Naive B cell (primary cell): Measurements from ENCODE around the gene TMCO6. TPM values are rescaled to one million over a fixed set of nuclear protein-coding genes. Genes with fewer than 3 reads are reported as not detected.
"Not testable (repeated sequence)": the region's sequence is repeated elsewhere in the genome, so short reads cannot be mapped to it uniquely, and the experiment has no call there.

ENCODE experiments used
- ATAC-seq, 2 donors: fragments of 150-1000 bp; cut with Tn5 transposase; 2 replicates each; pipeline ENCODE4 v1.10.0; 2021; ENCODE audit warnings: low read depth in 2 of 2, mild to moderate bottlenecking in 2 of 2, moderate library complexity in 2 of 2
- DNase-seq: peaks from one replicate; pipeline ENCODE4 v3.0.0; 2022
- H3K27ac Mint-ChIP-seq, 6 donors: one replicate each; pipeline ENCODE4 v1.8.0; 2020 to 2022; ENCODE audit warnings: mild to moderate bottlenecking in 6 of 6, mixed read lengths in 6 of 6, moderate library complexity in 5 of 6, inconsistent platforms in 2 of 6
- H3K27me3 Mint-ChIP-seq, 3 donors: one replicate each; pipeline ENCODE4 v1.8.0; 2021 to 2022; ENCODE audit warnings: mixed read lengths in 3 of 3, mild to moderate bottlenecking in 1 of 3
- H3K36me3 Mint-ChIP-seq, 2 donors: one replicate each; pipeline ENCODE4 v1.8.0; 2020 to 2022; ENCODE audit warnings: mixed read lengths in 2 of 2, inconsistent platforms in 1 of 2, mild to moderate bottlenecking in 1 of 2
- H3K4me1 Mint-ChIP-seq, 3 donors: one replicate each; pipeline ENCODE4 v1.8.0; 2020 to 2022; ENCODE audit warnings: mixed read lengths in 3 of 3, inconsistent platforms in 1 of 3, mild to moderate bottlenecking in 1 of 3, moderate library complexity in 1 of 3
- H3K4me3 Mint-ChIP-seq, 8 donors: one replicate each; pipeline ENCODE4 v1.8.0; 2020 to 2022; ENCODE audit warnings: mild to moderate bottlenecking in 8 of 8, mixed read lengths in 8 of 8, moderate library complexity in 8 of 8, inconsistent platforms in 2 of 8
- H3K9me3 Mint-ChIP-seq, 7 donors: one replicate each; pipeline ENCODE4 v1.8.0; 2020 to 2022; ENCODE audit warnings: mixed read lengths in 7 of 7, mild to moderate bottlenecking in 5 of 7, inconsistent platforms in 2 of 7, moderate library complexity in 1 of 7
- polyA plus RNA-seq, 6 donors: library from polyadenylated mRNA; unstranded; fragments of 300-500 nt; fragmentation: Illumina TruSeq; gene quantifications; one replicate each; pipeline ENCODE4 v1.2.3, GENCODE V29; 2021; ENCODE audit warnings: low read depth in 6 of 6

Gene TMCO6
- polyA plus RNA-seq, 6 donors from 2014 or later, result 7.6 to 13.0 (median 11.4) TPM

DNA sequence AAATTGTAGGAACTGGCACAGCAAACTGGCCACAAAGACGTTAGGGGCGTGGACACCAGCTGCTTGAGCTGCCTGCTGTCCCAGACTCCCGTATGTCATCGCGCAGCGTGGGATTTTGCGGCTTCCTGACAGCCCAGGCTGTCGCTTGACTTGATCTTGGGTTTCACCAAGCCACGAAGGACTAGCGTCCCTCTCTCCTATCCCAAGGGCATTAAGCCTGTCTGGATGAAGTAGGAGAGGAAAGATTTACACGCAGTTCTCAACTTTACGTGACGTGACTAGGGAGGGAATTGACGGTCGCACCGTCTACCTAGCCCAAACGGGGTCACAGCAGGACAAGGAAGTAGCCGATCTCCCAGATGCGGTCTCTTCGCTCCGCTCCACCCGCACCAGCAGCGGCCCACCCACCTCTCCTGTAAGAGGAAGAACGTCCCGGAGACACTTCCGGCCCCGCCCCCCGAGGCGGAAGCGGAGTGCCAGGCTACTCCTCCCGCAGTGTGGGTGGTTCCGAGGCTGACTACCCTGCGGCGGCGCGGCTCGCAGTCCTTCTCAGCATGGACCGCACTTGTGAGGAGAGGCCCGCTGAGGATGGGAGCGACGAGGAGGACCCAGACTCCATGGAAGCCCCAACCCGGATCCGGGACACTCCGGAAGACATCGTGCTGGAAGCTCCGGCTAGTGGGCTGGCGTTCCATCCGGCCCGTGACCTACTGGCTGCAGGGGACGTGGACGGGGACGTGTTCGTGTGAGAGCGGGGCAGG is 25.3 kb downstream of the TMCO6 start, which contains the start of gene WDR55:
Gene WDR55, plus strand, starts transcription at position 546 of the 761 bp plus-strand sequence. Its CDS starts 9 bp downstream, at position 555.
- peak; percentile 94 to 96 for ATAC-seq
- Mint-ChIP-seq H3K27me3 (no peaks in the 10 kb centered on the region), H3K4me3 (peak within 1 kb of the TSS; percentile 90 to 100 (median 98)), H3K9me3 (no peaks in the 10 kb centered on the region), H3K27ac (peak within 1 kb of the TSS; percentile 93 to 98 (median 98)), H3K36me3 (peaks cover 12 to 43% of the 10 kb centered on the region in 2 donors), H3K4me1 (peaks cover 27 to 49% (median 32%) of the 10 kb centered on the region in 3 donors)
- DNase-seq, result peak; percentile 93

DNA sequence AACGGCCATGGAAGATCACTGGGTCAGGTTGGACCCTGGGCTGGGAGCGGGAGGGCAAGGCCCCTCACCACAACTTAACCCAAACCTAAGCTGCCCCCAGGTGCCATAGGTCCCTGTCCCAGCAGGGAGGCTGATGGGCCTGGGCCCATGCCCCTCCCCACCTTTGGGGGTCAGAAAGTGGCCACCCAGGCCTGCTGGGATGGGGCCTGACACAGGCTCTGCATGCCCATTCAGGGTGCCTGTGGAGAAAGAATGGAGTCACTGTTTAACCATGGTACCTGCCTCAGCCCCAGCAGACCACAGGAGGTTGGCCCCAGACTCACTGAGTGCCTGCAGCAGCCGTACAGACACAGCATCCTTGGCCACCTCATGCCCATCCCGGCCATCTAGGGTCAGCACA is 31.8 kb downstream of the TMCO6 start:
- not testable (repeated sequence) for ATAC-seq, H3K9me3 Mint-ChIP-seq, H3K4me3 Mint-ChIP-seq, H3K27ac Mint-ChIP-seq, DNase-seq, H3K27me3 Mint-ChIP-seq
- Mint-ChIP-seq H3K4me1 (peaks cover 19 to 31% (median 22%) of the 10 kb centered on the region in 3 donors), H3K36me3 (peaks cover 10 to 24% of the 10 kb centered on the region in 2 donors)

DNA sequence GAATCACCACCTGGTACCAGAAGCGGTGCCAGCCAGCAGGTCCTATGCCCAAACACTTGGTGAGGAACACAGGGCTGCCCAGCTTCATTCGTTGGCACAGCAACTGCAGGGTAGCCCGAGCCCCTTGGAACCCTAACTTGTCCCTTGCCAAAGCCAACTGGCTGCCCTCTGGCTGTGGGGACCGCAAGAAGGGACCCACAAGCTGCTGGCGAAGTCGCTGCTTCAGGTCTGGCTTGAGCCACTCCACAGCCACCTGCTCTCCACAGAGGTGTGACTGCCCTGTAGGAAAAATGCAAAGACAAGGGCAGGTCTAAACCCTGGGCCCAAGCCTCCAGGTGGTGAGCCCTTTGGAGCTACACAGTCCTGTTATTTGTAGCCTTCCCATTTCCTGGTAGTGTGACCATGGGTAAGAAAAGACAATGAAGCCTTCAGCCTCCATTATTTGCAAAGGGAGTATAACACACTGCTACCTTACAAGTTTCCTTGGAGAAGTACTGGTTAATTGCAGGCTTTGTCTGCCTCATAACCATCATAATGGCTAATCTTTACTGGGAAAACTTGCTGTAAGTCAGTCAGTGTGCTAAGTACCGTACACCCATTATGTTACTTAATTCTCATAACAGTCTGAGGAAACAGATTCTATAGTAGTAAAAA is 32.3 kb downstream of the TMCO6 start:
- Mint-ChIP-seq H3K36me3 (peaks cover 10 to 24% of the 10 kb centered on the region in 2 donors), H3K27me3 (no peaks in the 10 kb centered on the region), H3K4me3 (no peak overlapping the region), H3K27ac (no peak overlapping the region), H3K4me1 (peaks cover 15 to 25% (median 16%) of the 10 kb centered on the region in 3 donors), H3K9me3 (no peaks in the 10 kb centered on the region)
- ATAC-seq (no peak), DNase-seq (no peak)

DNA sequence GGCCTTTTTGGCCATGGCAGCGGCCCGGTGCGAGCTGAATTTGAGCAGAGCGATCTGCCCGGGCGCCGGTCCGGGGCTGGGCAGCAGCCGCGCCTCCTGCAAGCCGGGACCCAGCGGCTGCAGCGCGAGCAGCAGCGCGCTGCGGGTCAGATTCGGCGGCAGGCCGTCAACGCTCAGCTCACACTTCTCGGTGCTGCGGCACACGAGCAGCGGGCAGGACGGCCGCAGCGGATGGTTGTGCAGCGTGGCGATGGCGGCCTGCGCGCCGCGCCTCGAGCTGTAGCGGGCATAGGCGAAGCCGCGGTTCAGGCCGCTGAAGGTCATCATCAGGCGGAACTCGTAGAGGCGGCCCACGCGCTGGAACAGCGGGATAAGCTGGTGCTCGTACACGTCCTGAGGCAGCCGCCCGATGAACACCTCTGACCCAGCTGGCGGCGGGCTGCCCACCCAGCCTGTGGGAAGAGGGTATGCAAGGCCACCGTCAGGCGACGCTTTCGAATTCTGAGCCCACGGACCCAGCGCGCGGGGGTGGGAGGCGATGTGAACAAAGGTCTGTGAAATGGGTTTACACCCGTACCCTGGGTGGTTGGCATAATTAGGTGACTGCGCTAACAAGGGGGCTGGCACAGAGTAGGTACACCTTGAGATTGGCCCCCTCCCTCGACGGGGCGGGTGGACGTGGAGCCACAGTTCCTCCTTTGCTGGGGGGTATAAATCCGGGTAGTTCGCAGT is 33.4 kb downstream of the TMCO6 start:
- Mint-ChIP-seq H3K27ac (no peak overlapping the region), H3K9me3 (no peaks in the 10 kb centered on the region), H3K4me1 (peaks cover 7 to 15% (median 9%) of the 10 kb centered on the region in 3 donors), H3K27me3 (no peaks in the 10 kb centered on the region), H3K36me3 (peaks cover 10 to 30% of the 10 kb centered on the region in 2 donors), H3K4me3 (no peak overlapping the region)
- ATAC-seq (no peak), DNase-seq (no peak)

DNA sequence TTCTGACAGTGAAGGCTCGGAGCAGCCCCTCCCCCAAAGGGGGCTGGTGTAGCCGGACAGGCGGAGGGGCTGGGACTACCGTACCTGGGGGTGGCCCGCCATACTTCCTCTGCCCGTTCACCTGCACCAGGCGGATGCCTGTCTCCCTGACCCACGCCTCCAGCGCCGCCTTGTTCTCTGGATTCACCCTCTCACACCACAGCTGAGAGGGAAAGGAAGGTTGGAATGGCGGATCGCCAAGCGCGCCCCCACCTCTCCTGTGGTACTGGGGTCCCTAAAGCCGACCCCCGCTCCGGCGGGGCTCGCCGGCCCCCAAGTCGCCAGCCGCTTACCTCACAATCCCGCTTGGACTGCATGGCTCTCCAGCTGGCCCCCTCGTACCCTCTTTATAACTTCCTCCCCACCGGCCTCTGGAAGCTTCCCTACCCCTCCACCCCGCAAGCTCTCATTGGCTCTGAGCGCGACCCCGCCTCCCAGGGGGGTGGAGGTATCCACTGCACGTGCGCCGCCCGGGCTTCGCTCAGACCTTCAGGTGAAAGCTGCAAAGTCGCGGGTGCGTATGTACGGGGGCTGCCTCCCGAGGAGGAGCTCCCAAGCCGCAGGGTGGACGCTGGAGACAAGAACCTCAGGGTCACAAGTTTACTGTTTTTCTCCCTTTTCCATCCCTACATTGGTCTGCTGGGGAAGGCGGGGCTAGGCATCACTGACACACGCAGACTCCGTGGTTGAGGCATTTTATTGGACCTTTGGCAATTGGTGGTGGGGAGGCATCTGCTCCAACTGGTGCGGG is 34.1 kb downstream of the TMCO6 start, which contains the start of gene DND1:
Gene DND1, minus strand, starts transcription at position 390 of the 790 bp plus-strand sequence. Its CDS starts 34 bp downstream, at position 356.
- peaks cover 14 to 23% of the 10 kb centered on the region in 2 donors for H3K36me3 Mint-ChIP-seq
- no peak for DNase-seq
- no peak within 1 kb of the TSS for H3K4me3 Mint-ChIP-seq
- H3K27me3 Mint-ChIP-seq, result no peaks in the 10 kb centered on the region
- H3K4me1 Mint-ChIP-seq, result peaks cover 0 to 7% (median 1%) of the 10 kb centered on the region in 3 donors
- peak within 1 kb of the TSS in 3 of 6 donors; percentile 38 to 76 (median 52) for H3K27ac Mint-ChIP-seq
- H3K9me3 Mint-ChIP-seq, result no peaks in the 10 kb centered on the region
- ATAC-seq, result no peak

DNA sequence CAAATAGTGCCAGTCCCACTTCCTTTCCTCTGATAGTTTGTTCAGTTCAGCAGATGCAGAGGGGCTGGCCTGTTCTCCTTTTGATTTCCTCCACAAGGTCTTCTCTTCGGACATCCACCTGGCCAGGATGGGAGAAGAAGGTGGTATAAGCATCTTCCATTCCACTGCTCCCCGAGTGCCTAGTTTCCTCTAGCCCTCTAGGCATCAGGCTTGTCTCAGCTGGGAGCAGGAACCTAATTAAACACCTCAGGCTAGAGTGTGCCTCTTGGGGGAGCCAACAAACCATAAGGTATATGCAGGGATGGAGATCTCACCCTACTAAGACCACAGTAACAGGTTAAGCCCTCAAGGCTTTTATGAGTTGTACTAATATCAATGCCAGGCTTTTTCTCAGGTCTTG is 35.0 kb downstream of the TMCO6 start:
- Mint-ChIP-seq H3K4me1 (peaks cover 0 to 7% (median 0%) of the 10 kb centered on the region in 3 donors), H3K27ac (peak overlapping the region in 2 of 6 donors; percentile 38 to 76), H3K9me3 (no peaks in the 10 kb centered on the region), H3K4me3 (no peak overlapping the region), H3K36me3 (peaks cover 14 to 17% of the 10 kb centered on the region in 2 donors), H3K27me3 (no peaks in the 10 kb centered on the region)
- DNase-seq (no peak), ATAC-seq (no peak)

DNA sequence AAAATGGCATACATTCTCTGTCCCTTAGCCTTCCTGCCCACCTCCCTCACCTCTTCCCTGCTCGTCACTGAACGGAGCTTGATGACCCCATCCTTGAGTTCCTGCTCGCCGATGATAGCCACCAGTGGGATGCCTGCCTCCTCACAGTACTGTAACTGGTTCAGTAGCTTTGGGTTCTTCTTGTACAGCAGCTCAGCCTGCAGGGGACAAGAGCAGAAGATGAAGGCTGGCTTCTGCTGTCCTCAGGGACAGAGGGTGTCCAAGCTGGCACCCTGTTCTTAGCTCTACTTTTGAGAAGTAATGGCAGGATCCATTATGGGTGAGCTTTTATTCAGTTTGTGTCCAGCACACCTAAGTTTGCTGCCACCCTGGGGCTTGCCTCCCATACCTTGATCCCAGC is 35.4 kb downstream of the TMCO6 start:
- Mint-ChIP-seq H3K9me3 (no peaks in the 10 kb centered on the region), H3K27ac (no peak overlapping the region), H3K27me3 (no peaks in the 10 kb centered on the region), H3K36me3 (peaks cover 14% of the 10 kb centered on the region in 2 donors), H3K4me1 (peaks cover 0 to 4% (median 0%) of the 10 kb centered on the region in 3 donors), H3K4me3 (no peak overlapping the region)
- ATAC-seq (no peak), DNase-seq (no peak)

DNA sequence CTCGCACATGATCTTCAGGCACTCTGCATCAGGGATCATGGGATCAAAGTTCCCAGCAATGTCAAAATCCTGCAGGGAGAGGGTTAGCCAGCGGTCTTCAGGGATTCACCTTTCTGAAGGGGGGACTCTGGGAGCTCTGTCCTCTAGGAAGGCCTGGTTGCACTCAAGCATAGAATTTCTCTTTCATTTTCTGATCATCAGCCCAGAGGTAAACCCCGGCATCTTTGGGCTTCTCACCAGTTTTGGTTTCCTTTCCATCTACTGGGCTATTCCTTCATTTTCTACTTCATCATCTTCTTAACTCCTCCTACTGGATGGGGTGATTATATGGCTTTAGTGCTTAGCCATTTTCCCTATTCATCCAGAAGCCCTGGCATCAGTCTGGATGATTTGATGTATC is 38.7 kb downstream of the TMCO6 start:
- H3K4me3 Mint-ChIP-seq, result no peak overlapping the region
- no peaks in the 10 kb centered on the region for H3K27me3 Mint-ChIP-seq
- peaks cover 0 to 4% (median 0%) of the 10 kb centered on the region in 3 donors for H3K4me1 Mint-ChIP-seq
- H3K27ac Mint-ChIP-seq, result no peak overlapping the region
- H3K36me3 Mint-ChIP-seq, result peaks cover 12 to 24% of the 10 kb centered on the region in 2 donors
- no peak for ATAC-seq
- H3K9me3 Mint-ChIP-seq, result no peaks in the 10 kb centered on the region
- no peak for DNase-seq

DNA sequence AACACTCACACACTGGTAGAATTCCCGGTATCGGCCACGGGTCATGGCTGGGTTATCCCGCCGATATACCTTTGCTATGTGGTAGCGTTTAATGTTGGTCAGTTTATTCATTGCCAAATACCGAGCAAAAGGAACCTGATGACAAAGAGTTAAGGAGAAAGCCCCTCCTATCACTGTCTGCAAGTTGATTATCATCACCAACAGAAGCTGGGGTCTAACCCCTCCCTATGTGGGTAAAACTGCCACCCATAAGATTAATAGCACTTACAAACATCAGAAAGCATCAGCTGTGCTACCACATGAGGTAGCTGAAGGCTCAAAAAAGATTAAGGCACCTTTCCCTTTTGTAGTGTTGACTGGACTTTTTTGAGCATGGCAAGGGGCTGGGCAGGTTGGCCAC is 39.7 kb downstream of the TMCO6 start:
- Mint-ChIP-seq H3K4me1 (peaks cover 0 to 4% (median 0%) of the 10 kb centered on the region in 3 donors), H3K9me3 (no peaks in the 10 kb centered on the region), H3K27me3 (no peaks in the 10 kb centered on the region), H3K4me3 (no peak overlapping the region), H3K27ac (peak overlapping the region in 1 of 6 donors; percentile 49), H3K36me3 (peaks cover 11 to 24% of the 10 kb centered on the region in 2 donors)
- no peak for DNase-seq
- no peak for ATAC-seq

DNA sequence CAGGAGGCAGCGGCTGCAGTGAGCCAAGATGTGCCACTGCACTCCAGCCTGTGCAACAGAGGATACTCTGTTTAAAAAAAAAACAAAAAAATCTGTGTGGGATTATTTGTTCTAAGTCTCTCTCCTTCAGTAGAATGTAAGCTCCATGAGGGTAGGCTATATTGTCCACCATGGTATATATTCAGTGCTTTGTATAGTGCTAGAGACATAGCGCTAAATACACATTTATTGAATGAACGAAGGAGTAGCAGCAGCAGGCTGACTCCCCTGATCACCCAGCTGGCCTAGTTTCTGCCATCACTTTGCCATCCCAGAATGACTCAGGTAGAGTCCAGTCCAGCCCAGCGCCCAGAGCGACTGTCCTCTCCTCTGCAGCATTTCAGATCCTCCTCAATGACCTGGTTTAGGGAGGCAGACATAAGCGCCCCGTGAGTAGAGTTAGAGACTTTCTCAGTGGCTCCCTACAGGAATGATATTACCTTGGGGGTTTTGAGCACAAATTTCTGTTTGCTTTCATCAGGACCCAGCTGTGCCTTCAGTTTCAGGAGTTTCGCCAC is 51.2 kb downstream of the TMCO6 start:
- peak overlapping the region; percentile 98 to 100 (median 99) for H3K4me3 Mint-ChIP-seq
- no peak for DNase-seq
- no peak for ATAC-seq
- peaks cover 2% of the 10 kb centered on the region in 2 donors for H3K36me3 Mint-ChIP-seq
- peaks cover 21 to 48% (median 24%) of the 10 kb centered on the region in 3 donors for H3K4me1 Mint-ChIP-seq
- H3K27ac Mint-ChIP-seq, result peak overlapping the region; percentile 97 to 99 (median 99)
- no peaks in the 10 kb centered on the region for H3K9me3 Mint-ChIP-seq
- H3K27me3 Mint-ChIP-seq, result no peaks in the 10 kb centered on the region

DNA sequence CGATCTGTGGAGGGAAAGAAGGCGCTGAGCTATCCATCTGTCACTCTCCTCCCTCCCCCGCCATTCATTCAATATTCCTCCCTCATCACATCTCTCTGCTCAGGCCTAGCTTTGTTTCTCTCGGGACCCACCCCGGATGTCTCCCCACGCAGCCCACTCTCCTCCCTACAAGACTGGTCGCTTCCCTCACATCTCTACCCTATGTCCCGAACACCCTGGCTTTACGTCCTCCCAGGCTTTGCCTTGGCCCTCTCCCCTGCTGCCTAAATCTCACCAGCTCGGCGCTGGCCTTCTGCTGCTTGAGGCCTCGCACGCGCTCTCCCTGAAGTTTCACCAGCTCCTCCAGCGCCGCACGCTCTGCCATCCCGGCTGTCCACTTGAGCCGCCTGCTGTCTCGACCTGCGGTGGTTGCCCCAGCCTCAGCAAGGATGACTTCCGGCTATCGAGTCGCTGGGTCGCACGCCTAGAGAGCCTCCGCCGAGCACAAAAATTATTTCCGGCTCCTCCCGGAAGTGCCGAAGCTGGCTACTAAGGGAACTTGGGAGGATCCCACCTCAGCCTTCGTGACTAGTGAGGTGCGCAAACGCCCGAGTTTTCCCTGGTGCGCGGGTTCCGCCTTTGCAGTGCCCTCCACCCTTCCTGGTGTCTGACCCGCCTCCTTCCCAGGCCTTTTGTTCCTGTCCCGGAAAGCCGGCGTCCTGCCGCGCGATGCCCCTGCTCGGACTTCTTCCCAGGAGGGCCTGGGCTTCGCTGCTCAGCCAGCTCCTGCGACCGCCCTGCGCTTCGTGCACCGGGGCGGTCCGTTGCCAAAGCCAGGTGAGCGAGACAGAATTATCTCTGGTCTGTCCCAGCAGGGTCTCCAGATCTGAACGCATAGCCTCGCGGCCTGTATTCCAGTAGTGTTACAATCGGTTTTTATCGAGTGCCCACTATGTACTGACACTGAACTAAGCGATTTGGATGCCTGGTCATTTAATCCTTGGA is 52.0 kb downstream of the TMCO6 start, which contains the start of the genes HARS1 and HARS2:
Gene HARS1, minus strand, starts transcription at position 430 of the 984 bp plus-strand sequence. Its CDS starts 66 bp downstream, at position 364.
Gene HARS2, plus strand, starts transcription at position 515 of the 984 bp plus-strand sequence. Its CDS starts 194 bp downstream, at position 709.
- DNase-seq, result peak; percentile 78
- no peaks in the 10 kb centered on the region for H3K27me3 Mint-ChIP-seq
- H3K4me3 Mint-ChIP-seq, result peak within 1 kb of the TSS; percentile 98 to 100 (median 99)
- peak within 1 kb of the TSS; percentile 97 to 99 (median 99) for H3K27ac Mint-ChIP-seq
- H3K9me3 Mint-ChIP-seq, result no peaks in the 10 kb centered on the region
- H3K36me3 Mint-ChIP-seq, result peaks cover 10% of the 10 kb centered on the region in 2 donors
- ATAC-seq, result peak; percentile 98 to 99
- H3K4me1 Mint-ChIP-seq, result peaks cover 23 to 49% (median 24%) of the 10 kb centered on the region in 3 donors
